Endothelial cell of umbilical vein (primary cell): ENCODE results near the gene DACT3. TPM values are rescaled to one million over a fixed set of nuclear protein-coding genes. Genes with fewer than 3 reads are reported as not detected.

Experiments used
- BruUV-seq: library from RNA; stranded (reverse); fragments of 400-500 nt; replicated peaks from 2 replicates; lab custom pipeline; 2021; lab: Mats Ljungman, UMichigan
- CTCF ChIA-PET: fragments of 300-600, 350-600 bp; sonication (Branson Sonifier 250); formaldehyde crosslinking; loops from one replicate; lab custom pipeline; 2021; ENCODE audit warnings: antibody characterized with exemption, inconsistent platforms; lab: Charles Lee
- POLR2A ChIA-PET: fragments of 300-600, 350-600 bp; sonication (Branson Sonifier 250); formaldehyde crosslinking; loops from one replicate; lab custom pipeline; 2021; ENCODE audit warnings: antibody characterized with exemption, inconsistent platforms; lab: Charles Lee
- DNase-seq: peaks from one replicate; pipeline ENCODE4 v3.0.0-alpha.2; 2011; ENCODE audit warnings: low read depth, low spot score
- FAIRE-seq: peaks from 2 replicates; lab custom pipeline; 2011; peaks lifted over from hg19 to GRCh38; lab: Jason Lieb, UNC
- H2AFZ ChIP-seq: 2 replicates; pipeline ENCODE4 v1.6.0; 2012; ENCODE audit warnings: low read depth, low read length, control low read depth, inconsistent platforms
- H3K27ac ChIP-seq: 2 replicates; pipeline ENCODE4 v1.5.1; 2011; ENCODE audit warnings: low read depth, mild to moderate bottlenecking, control low read depth, low read length, moderate library complexity; ENCODE audit not compliant: insufficient read depth
- H3K27me3 ChIP-seq, 2 experiments: 2 replicates each; pipeline versions ENCODE4 v1.6.0 to v1.6.1; 2011; ENCODE audit warnings: low read length in 2 of 2, mixed read lengths in 1 of 2; ENCODE audit not compliant: control insufficient read depth in 2 of 2, insufficient read depth in 2 of 2
- H3K36me3 ChIP-seq, 2 experiments: 2 replicates in 1 of 2; 3 replicates in 1 of 2; pipeline ENCODE4 v1.5.1; 2011; ENCODE audit warnings: low read length in 2 of 2, mild to moderate bottlenecking in 1 of 2, moderate library complexity in 1 of 2; ENCODE audit not compliant: control insufficient read depth in 2 of 2, insufficient read depth in 2 of 2; ENCODE audit errors: extremely low read depth in 1 of 2
- H3K4me1 ChIP-seq: 3 replicates; pipeline ENCODE4 v1.5.1; 2011; ENCODE audit warnings: mild to moderate bottlenecking, low read length; ENCODE audit not compliant: control insufficient read depth, insufficient read depth; ENCODE audit errors: extremely low read depth
- H3K4me2 ChIP-seq: 2 replicates; pipeline ENCODE4 v1.6.1; 2011; ENCODE audit warnings: low read length, control low read depth, mixed read lengths; ENCODE audit not compliant: insufficient read depth
- H3K4me3 ChIP-seq, 3 experiments: fragments of 200-600 bp in 1 of 3; sonication (generic), shearing (Covaris generic) in 1 of 3; replicated peaks in 1 of 3; 2 replicates each; pipeline ENCODE4 v1.5.1; 2011 to 2016; ENCODE audit warnings: control low read depth in 3 of 3, low read length in 3 of 3, mild to moderate bottlenecking in 2 of 3, inconsistent platforms in 1 of 3, low read depth in 1 of 3, moderate library complexity in 1 of 3; ENCODE audit not compliant: insufficient read depth in 1 of 3
- H3K79me2 ChIP-seq: 2 replicates; pipeline ENCODE4 v1.6.0; 2012; ENCODE audit warnings: low read length, inconsistent platforms; ENCODE audit not compliant: control insufficient read depth, insufficient read depth
- H3K9ac ChIP-seq: replicated peaks from 2 replicates; pipeline ENCODE3; 2011; ENCODE audit warnings: low read length, control low read depth; ENCODE audit not compliant: insufficient read depth; ENCODE audit errors: extremely low read depth
- H3K9me1 ChIP-seq: replicated peaks from 3 replicates; pipeline ENCODE4 v1.6.0; 2011; ENCODE audit warnings: mild to moderate bottlenecking, low read length; ENCODE audit not compliant: control insufficient read depth, insufficient read depth; ENCODE audit errors: extremely low read depth
- H3K9me3 ChIP-seq: replicated peaks from 2 replicates; pipeline ENCODE4 v1.5.1; 2012; ENCODE audit warnings: low read length, inconsistent platforms; ENCODE audit not compliant: control insufficient read depth, insufficient read depth
- H4K20me1 ChIP-seq: replicated peaks from 2 replicates; pipeline ENCODE3; 2011; ENCODE audit warnings: mild to moderate bottlenecking, low read length; ENCODE audit not compliant: control insufficient read depth, insufficient read depth; ENCODE audit errors: extremely low read depth
- EZH2 ChIP-seq: IDR thresholded peaks from 2 replicates; pipeline ENCODE4 v1.6.1; 2012; ENCODE audit warnings: borderline replicate concordance, low read depth, mild to moderate bottlenecking, moderate library complexity, low read length, inconsistent platforms; ENCODE audit not compliant: severe bottlenecking
- FOS ChIP-seq: IDR thresholded peaks from 2 replicates; pipeline ENCODE4 v1.6.1; 2011; ENCODE audit warnings: mild to moderate bottlenecking, low read length, moderate library complexity, borderline replicate concordance; ENCODE audit not compliant: insufficient read depth
- GATA2 ChIP-seq: IDR thresholded peaks from 2 replicates; pipeline ENCODE4 v1.7.0; 2011; ENCODE audit warnings: low read depth, mild to moderate bottlenecking, moderate library complexity, mixed read lengths, low read length; ENCODE audit not compliant: insufficient read length, insufficient read depth
- JUN ChIP-seq: IDR thresholded peaks from 2 replicates; pipeline ENCODE4 v1.6.1; 2011; ENCODE audit warnings: borderline replicate concordance, low read depth; ENCODE audit not compliant: insufficient read length, insufficient read depth
- MAX ChIP-seq: IDR thresholded peaks from 2 replicates; pipeline ENCODE4 v1.6.1; 2011; ENCODE audit not compliant: insufficient read depth, insufficient read length
- MYC ChIP-seq: IDR thresholded peaks from one replicate; pipeline ENCODE4 v1.6.1; 2011; ENCODE audit warnings: mild to moderate bottlenecking, low read depth, low read length
- POLR2A ChIP-seq: IDR thresholded peaks from 2 replicates; pipeline ENCODE4 v1.6.1; 2012; ENCODE audit warnings: low read depth, mild to moderate bottlenecking, control low read depth, low read length
- POLR2AphosphoS5 ChIP-seq: IDR thresholded peaks from 2 replicates; pipeline ENCODE4 v1.6.1; 2012; ENCODE audit warnings: low read depth, mild to moderate bottlenecking, control low read depth, low read length, moderate library complexity; ENCODE audit not compliant: insufficient read depth
- dilution Hi-C: fragments of 300-500 bp; cut with MboI; formaldehyde crosslinking; loops from one replicate; pipeline ENCODE4 v1.15.0; 2019; ENCODE audit warnings: low sequenced_read_pairs; ENCODE audit not compliant: extremely low pct_ligation_motif_present
- intact Hi-C: fragments of 100-400 bp; cut with micrococcal nuclease; formaldehyde crosslinking; loops from one replicate; pipeline ENCODE4 v1.10.0; 2022
- polyA plus RNA-seq, 4 experiments: library from polyadenylated mRNA; depleted of rRNA in 3 of 4; stranded (reverse) in 3 of 4; unstranded in 1 of 4; fragments of >200 nt; gene quantifications; 2 replicates each; pipeline versions ENCODE4 v1.2.1 to v1.2.3, GENCODE V29; 2011 to 2012; ENCODE audit warnings: missing spikeins in 1 of 4
- total RNA-seq: library from RNA; stranded (reverse); gene quantifications from 2 replicates; pipeline ENCODE4 v1.2.3, GENCODE V29; 2021
- TF ChIP-seq, protein P1 (sequence below), 2 donors: IDR thresholded peaks; 1 replicate in 1 of 2; 2 replicates in 1 of 2; pipeline ENCODE4 v1.5.1; 2011; ENCODE audit warnings: low read length in 2 of 2, mild to moderate bottlenecking in 2 of 2, moderate library complexity in 2 of 2, control low read depth in 1 of 2, inconsistent platforms in 1 of 2, low read depth in 1 of 2; ENCODE audit not compliant: insufficient read depth in 1 of 2; ENCODE audit errors: extremely low read depth in 1 of 2

DACT3 gene
- total and polyA plus RNA-seq, 2 donors (not counting 3 experiments of a cell fraction or from before 2014, with no cell fraction given) = 0.22 to 0.76 TPM

DNA sequence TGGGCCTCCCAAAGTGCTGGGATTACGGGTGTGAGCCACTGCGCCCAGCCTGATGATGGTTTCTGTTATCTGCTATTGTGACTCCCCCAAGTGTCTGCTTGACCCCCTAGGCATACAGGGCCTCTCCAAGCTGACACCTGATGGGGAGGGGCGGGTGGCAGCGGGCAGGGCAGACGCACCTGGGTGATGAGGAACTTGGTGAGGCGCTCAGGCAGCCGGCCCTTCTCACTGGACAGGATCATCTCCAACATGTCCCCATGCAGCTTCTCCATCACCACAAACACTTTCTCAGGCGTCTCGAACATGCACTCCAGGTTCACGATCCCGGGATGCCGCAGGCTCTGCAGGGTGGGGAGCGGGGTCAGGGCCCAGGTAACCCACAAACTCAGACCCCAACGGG is 28.4 kb upstream of the DACT3 start:
- H3K9me3 ChIP-seq = no peaks in the 10 kb centered on the region
- dilution Hi-C loops (no loop called here), intact Hi-C loops (no loop called here)
- BruUV-seq = no TSS peak
- no peak for FAIRE-seq
- ChIA-PET POLR2A (no interaction called here), CTCF (interaction anchor here (1.2 kb wide), 1 partner anchor 27 kb away, joined by 3 read pairs; no protein-coding TSS in a partner anchor)
- no peaks in the 10 kb centered on the region for H4K20me1 ChIP-seq
- no peak for DNase-seq
- no peak overlapping the region for H3K27ac ChIP-seq
- H3K27me3 ChIP-seq = no peaks in the 10 kb centered on the region
- TF ChIP-seq EZH2 (no peak), JUN (no peak), POLR2A (no peak), MAX (no peak), FOS (no peak), MYC (no peak), GATA2 (no peak), POLR2AphosphoS5 (no peak)
- TF ChIP-seq, protein P1, sequence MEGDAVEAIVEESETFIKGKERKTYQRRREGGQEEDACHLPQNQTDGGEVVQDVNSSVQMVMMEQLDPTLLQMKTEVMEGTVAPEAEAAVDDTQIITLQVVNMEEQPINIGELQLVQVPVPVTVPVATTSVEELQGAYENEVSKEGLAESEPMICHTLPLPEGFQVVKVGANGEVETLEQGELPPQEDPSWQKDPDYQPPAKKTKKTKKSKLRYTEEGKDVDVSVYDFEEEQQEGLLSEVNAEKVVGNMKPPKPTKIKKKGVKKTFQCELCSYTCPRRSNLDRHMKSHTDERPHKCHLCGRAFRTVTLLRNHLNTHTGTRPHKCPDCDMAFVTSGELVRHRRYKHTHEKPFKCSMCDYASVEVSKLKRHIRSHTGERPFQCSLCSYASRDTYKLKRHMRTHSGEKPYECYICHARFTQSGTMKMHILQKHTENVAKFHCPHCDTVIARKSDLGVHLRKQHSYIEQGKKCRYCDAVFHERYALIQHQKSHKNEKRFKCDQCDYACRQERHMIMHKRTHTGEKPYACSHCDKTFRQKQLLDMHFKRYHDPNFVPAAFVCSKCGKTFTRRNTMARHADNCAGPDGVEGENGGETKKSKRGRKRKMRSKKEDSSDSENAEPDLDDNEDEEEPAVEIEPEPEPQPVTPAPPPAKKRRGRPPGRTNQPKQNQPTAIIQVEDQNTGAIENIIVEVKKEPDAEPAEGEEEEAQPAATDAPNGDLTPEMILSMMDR (IDR thresholded peaks at IDR 0.05; ENCODE audit: extremely low read depth in 1 of 2, insufficient read depth in 1 of 2, low read depth in 1 of 2, low read length in 2 of 2) = no peak
- H3K36me3 ChIP-seq = peaks cover 25 to 70% of the 10 kb centered on the region in 2 experiments
- H3K4me1 ChIP-seq = no peaks in the 10 kb centered on the region
- H3K4me3 ChIP-seq = no peak overlapping the region
- H3K9ac ChIP-seq = no peak overlapping the region
- no peak overlapping the region for H2AFZ ChIP-seq
- no peaks in the 10 kb centered on the region for H3K9me1 ChIP-seq
- no peaks in the 10 kb centered on the region for H3K79me2 ChIP-seq
- H3K4me2 ChIP-seq = no peak overlapping the region
